Right renal cortex interstitium (tissue), 3 donors: Measurements from ENCODE around the gene TUNAR. TPM values are rescaled to one million over a fixed set of nuclear protein-coding genes. Genes with fewer than 3 reads are reported as not detected.
A peak's percentile ranks its signal among the peaks of the same experiment; 100 is the strongest.

Source experiments
- DNase-seq, 3 donors: peaks; one replicate each; pipeline ENCODE4 v3.0.0-alpha.2; 2013; ENCODE audit warnings: low read depth in 3 of 3, low spot score in 2 of 3
- polyA plus RNA-seq, 3 donors: library from polyadenylated mRNA; unstranded; fragments of 120-200 nt; gene quantifications; one replicate each; pipeline ENCODE4 v1.2.1, GENCODE V29; 2013; ENCODE audit not compliant: insufficient read length in 3 of 3

The TUNAR gene
- polyA plus RNA-seq, 3 donors, result 0.24 to 1.4 (median 0.37) TPM

DNA sequence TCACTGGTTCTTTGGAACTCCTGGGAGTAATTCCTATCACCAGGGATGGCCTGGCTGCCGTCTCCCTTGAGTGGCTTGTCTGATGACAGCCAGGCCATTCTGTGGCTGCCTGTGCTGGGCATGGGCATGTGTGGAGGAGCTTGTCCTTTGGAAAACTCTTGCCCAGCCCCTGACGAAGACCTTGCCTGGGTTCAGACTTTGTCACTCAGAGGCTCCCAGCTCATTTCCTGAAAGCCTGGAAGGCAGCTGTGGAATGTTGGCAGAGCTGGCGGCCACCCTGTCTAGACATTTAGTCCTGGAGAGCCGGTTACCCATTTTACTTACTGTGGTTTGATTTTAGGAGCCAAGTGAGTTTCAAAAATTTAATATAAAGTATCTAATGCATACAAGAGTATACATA lies 34.0 kb downstream of the TUNAR start:
- no peak for DNase-seq

GRCh38 chr14:95911456-95911855 lies 34.8 kb downstream of the TUNAR start:
- no peak for DNase-seq

- no peak for DNase-seq
Measured at GRCh38 chr14:95915330-95915729, 38.7 kb downstream of the TUNAR start.

- no peak for DNase-seq
Measured at GRCh38 chr14:95918466-95918865, 41.8 kb downstream of the TUNAR start.

- DNase-seq, result no peak
Measured at GRCh38 chr14:95920769-95921438, 44.3 kb downstream of the TUNAR start.

DNA sequence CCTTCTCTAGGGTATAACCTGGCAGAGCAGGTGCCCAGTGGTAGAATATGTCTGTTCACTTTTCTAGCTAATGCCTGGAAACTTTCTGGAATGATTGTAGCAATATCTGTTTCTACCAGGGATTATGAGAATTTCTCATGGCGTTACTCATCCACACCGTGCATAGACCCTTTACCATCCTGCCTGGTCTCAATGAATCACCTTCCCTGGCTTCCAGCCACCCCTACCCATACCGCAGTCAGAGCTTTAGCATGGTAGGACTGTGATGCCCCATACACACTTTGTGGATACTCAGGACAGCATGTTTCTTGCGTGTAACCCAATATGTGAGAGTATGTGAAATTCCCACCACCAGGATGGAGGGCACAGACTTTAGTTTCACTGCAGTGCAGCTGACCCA lies 45.4 kb downstream of the TUNAR start:
- no peak for DNase-seq

- no peak for DNase-seq
Measured at GRCh38 chr14:95928751-95929150, 52.1 kb downstream of the TUNAR start.

DNA sequence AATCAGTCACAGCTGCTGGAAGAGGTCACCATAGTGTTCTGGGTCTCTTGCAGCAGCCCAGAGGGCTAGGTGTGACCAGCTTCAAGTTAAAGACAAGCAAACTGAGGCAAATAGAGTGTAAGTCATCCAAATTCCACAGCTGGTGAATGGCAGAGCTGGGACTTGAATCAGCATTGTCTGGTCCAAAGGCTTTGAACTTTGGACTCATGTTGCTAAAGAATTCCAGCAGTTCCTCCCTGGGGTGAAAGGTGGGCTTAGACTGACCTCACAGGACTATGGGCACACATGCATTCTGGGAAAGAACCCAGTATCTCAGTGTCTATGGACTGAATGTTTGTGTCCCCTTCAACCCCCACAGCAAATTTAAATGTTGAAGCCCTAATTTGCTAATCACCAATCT lies 54.8 kb downstream of the TUNAR start:
- DNase-seq, result no peak

DNA sequence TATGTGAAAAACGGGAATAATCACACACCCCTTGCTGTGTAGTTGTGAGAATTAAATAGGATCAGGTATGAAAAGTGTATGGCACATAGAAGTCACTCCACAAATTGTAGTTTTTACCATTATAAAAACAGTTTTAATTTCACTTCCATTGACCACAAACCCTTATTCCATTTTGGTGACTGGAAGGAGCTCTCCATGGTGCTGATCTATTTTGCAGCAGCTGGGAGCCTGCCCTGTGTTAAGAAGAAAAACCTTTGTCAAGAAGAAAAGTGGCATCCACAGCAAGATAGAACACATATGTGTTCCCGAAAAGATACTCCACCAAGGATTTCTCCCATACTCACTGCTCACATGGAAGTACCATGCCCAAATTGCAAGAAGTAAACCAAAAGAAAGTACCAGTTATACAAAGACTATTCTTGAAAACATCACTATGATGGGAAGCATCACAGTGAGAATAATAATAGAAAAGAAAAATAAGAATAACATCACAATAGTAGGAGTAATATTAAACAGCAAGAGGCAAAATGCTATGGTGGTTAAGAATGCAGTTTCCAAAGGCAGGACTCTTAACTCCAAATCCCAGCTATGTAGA lies 58.7 kb downstream of the TUNAR start:
- peak; percentile 29 to 61 (median 41) for DNase-seq

- no peak for DNase-seq
Measured at GRCh38 chr14:95936041-95936440, 59.4 kb downstream of the TUNAR start.

DNA sequence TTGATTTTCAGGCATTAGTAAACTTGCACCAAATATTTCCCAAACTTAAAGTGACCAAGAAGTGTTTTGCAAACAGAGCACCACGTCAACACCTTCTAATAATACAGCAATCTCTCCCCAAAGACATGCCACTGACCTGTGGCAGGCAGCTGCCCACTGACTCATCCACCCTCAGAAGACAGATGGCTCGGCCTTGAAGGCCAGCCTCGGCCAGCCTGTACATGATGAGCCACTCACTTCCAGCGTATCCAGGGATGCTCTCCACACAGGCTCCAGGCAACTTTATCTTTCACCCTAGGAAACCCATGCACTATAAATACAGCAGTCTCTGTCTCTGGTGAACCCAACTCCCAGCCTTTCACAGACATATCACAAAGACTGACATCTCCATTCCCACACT lies 62.7 kb downstream of the TUNAR start:
- no peak for DNase-seq

DNA sequence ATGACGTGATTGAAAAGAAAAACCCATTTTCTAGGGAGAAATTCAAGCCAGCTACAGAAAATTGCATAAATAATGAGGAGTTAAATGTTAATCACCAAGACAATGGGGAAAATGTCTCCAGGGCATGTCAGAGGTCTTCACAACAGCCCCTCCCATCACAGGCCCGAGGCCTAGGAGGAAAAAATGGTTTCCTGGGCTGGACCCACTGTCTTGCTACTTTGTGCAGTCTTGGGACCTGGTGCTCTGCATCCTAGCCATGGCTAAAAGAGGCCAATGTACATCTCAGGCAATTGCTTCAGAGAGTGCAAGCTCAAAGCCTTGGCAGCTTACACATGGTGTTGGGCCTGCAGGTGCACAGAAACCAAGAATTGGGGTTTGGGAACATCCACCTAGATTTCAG lies 65.3 kb downstream of the TUNAR start:
- DNase-seq, result no peak

DNA sequence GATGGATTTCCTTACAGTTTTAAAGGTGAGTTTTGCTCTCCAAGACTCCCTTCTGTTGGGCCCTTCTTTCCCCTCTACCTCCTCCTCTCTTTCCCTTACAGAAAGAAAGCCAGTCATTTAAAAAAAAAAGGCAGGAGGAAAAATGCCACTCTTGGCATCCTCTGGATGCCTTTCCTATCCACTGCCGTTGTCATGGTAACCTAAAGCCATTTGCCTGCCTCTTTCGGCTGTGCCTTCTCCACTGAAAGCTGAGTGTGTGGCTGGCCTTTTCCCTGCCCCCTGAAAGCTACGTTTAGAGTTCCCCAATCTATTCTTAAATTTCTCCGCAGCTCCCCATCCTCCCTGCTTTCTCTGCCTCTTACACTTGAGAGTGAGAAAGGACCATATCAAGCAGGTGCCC lies 67.1 kb downstream of the TUNAR start:
- DNase-seq, result no peak

DNA sequence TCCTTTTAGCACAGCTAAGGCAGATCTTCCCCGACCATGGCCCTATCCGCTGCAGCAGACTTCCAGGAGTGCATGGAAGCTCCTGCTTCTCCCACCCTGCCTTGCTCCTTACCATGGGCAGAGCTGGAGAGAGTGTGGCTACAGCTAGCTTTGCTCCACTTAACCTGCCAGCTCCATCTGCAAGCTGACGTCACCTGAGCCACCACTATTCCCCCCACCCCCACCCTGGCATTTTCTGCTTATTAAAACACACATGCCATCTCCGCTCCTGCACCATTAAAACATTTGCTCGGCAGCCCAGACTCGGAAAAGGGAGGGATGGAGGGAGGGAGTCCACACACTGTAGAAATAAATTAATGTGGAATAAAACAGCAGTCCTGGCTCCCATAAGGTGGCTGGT lies 67.8 kb downstream of the TUNAR start:
- DNase-seq, result no peak

DNA sequence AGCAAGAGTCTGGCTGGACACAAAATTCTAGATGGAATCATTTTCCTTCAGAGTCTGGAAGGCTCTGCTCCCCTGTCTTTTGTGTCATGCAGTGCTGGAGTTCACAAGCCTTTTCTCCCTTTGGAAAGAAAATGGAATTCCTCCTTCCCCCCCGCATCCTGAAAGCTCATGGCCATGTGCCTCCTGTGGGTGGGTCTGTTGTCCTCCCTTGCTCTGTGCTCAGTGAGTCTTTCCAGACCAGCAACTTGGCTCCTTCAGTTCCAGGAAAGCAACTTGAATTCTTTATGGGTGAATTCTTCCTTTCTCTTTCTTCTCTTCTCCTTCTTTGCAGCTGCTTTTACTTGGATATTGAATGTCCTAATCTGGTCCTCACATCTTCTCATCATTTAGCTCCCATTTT lies 70.2 kb downstream of the TUNAR start:
- DNase-seq, result no peak

- DNase-seq, result no peak
Measured at GRCh38 chr14:95948558-95948981, 71.9 kb downstream of the TUNAR start.

DNA sequence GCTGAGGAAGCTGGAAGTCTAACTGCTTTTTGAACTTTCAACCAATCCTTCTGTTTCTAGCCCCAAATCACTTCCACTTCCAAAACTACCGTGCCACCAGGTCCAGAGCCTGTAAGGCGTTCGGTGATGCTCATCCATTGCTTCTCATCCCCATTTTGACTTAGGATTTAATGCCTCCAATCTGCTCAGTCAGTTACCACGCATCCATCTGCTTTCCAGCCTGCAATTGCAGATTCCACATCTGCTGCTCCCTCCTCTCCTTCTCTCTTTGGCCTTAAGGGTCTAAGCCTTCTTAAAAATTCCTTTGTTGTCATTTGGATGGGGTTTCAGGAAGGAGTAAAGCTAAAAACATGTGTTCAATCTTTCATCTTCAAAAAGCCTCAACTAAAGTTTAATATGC lies 74.7 kb downstream of the TUNAR start:
- DNase-seq, result no peak

- peak; percentile 19 to 36 (median 23) for DNase-seq
Measured at GRCh38 chr14:95953111-95953724, 76.6 kb downstream of the TUNAR start.

DNA sequence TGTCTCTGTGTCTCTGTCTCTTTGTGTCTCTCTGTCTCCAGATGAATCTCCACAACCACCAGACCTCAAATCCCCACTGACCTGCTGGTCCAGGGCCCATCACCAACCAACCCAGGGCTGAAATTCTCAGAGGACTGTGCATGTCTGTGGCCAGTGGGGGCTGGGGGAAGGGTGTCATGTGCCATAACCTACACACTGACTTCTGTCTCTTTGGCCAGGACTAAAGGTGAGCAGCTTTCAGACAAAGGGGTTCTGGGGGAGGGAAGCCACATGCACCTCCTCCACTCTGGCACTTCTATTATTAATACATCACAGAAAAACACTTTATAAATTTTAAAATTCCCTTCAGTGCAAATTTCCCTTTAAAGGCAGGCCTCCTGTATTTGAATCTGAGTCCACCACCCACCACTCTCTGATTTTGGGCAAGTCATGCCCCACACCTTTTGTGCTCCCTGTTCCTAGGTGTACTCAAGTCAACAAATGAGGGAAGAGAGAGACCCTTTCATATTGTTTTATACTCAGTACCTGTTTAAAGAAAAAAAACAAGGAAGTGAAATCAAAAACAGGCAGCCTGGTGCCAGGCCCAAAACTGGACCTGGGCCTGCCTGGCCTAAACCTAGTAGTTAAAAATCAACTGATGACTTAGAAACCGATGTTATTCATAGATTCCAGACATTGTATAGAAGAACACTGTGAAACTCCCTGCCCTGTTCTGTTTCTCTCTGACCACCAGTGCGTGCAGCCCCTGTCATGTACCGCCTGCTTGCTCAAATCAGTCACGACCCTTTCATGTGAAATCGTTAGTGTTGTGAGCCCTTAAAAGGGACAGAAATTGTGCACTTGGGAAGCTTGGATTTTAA lies 80.2 kb downstream of the TUNAR start:
- no peak for DNase-seq

DNA sequence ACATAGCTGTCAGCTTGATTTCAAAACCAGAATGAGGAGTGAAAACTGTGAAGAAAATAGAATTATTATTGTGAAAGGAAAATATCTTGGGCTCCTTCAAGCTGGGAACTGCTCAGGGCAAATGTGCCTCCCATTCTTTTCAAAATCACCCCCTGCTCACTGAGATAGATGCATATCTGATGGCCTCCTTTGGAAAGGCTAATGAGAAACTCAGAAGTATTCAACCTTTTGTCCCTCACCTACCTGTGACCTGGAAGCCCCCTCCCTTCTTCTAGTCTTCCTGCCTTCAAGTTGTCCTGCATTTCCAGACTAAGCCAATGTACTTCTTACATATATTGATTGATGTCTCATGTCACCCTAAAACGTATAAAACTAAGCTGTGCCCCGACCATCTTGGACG lies 81.5 kb downstream of the TUNAR start:
- no peak for DNase-seq

DNA sequence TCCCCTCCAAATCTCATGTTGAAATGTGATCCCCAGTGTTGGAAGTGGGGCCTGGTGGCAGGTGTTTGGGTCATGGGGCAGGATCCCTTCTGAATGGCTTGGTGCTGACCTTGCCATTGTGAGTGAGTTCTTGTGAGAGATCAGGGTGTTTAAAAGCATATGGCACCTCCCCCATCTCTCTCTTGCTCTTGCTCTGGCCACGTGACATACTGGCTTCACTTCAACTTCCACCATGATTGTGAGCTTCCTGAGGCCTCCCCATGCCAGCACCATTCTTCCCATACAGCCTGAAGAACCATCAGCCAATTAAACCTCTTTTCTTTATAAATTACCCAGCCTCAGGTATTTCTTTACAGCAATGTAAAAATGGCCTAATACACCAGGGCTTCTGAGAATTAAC lies 82.7 kb downstream of the TUNAR start:
- no peak for DNase-seq
